GM23338 (cell line): ENCODE measurements around the gene SPATA31D4. TPM values are rescaled to one million over a fixed set of nuclear protein-coding genes. Genes with fewer than 3 reads are reported as not detected.

ENCODE experiments used
- ATAC-seq: fragments of 200-7000 bp; cut with Tn5 transposase; 3 replicates; pipeline ENCODE4 v1.9.1; 2020
- DNase-seq: peaks from one replicate; pipeline ENCODE4 v3.0.0-alpha.2; 2015; ENCODE audit warnings: low spot score
- H2AFZ ChIP-seq: fragments of 200-600 bp; sonication (generic); 2 replicates; pipeline ENCODE4 v1.8.0; 2016; ENCODE audit warnings: antibody characterized with exemption, mild to moderate bottlenecking, moderate library complexity
- H3F3A ChIP-seq: fragments of 200-600 bp; sonication (generic); replicated peaks from 2 replicates; pipeline ENCODE4 v1.8.0; 2017; ENCODE audit warnings: antibody characterized with exemption, mixed run types, low read depth
- H3K27ac ChIP-seq: fragments of 200-600 bp; sonication (generic); 2 replicates; pipeline ENCODE4 v1.6.1; 2016; ENCODE audit warnings: low read depth
- H3K27me3 ChIP-seq: fragments of 200-600 bp; sonication (generic); 2 replicates; pipeline ENCODE4 v1.8.0; 2016; ENCODE audit warnings: mild to moderate bottlenecking, mixed run types, moderate library complexity; ENCODE audit not compliant: insufficient read depth
- H3K36me3 ChIP-seq: fragments of 200-600 bp; sonication (generic); 2 replicates; pipeline ENCODE4 v1.8.0; 2016; ENCODE audit warnings: mild to moderate bottlenecking; ENCODE audit not compliant: insufficient read depth
- H3K4me1 ChIP-seq: fragments of 200-600 bp; sonication (generic); 2 replicates; pipeline ENCODE4 v1.8.0; 2016; ENCODE audit warnings: mild to moderate bottlenecking, moderate library complexity; ENCODE audit not compliant: insufficient read depth
- H3K4me2 ChIP-seq: fragments of 200-600 bp; sonication (generic); 2 replicates; pipeline ENCODE4 v1.7.1; 2017; ENCODE audit warnings: mixed run types
- H3K4me3 ChIP-seq: fragments of 200-600 bp; sonication (generic); 2 replicates; pipeline ENCODE4 v1.6.1; 2016; ENCODE audit warnings: mixed run types
- H3K79me2 ChIP-seq: fragments of 200-600 bp; sonication (generic); replicated peaks from 2 replicates; pipeline ENCODE4 v1.8.0; 2017; ENCODE audit warnings: mild to moderate bottlenecking; ENCODE audit not compliant: insufficient read depth
- H3K9me2 ChIP-seq: fragments of 200-600 bp; sonication (generic); 2 replicates; pipeline ENCODE4 v1.8.0; 2017; ENCODE audit not compliant: insufficient read depth
- H4K20me1 ChIP-seq: fragments of 200-600 bp; sonication (generic); replicated peaks from 2 replicates; pipeline ENCODE4 v1.8.0; 2017; ENCODE audit warnings: mild to moderate bottlenecking; ENCODE audit not compliant: insufficient read depth
- H3K27ac Mint-ChIP-seq: 2 replicates; pipeline ENCODE4 v1.8.0; 2020; ENCODE audit warnings: inconsistent platforms, mild to moderate bottlenecking, moderate library complexity, mixed read lengths
- H3K27me3 Mint-ChIP-seq: 3 replicates; pipeline ENCODE4 v1.8.0; 2022; ENCODE audit warnings: low read depth, mild to moderate bottlenecking, moderate library complexity, mixed read lengths, inconsistent platforms; ENCODE audit not compliant: insufficient read depth, poor library complexity
- H3K36me3 Mint-ChIP-seq: 3 replicates; pipeline ENCODE4 v1.8.0; 2021; ENCODE audit warnings: low read depth, mild to moderate bottlenecking, inconsistent platforms, moderate library complexity, mixed read lengths
- H3K4me1 Mint-ChIP-seq: 3 replicates; pipeline ENCODE4 v1.8.0; 2020; ENCODE audit warnings: mild to moderate bottlenecking, inconsistent platforms, mixed read lengths
- H3K4me3 Mint-ChIP-seq: 3 replicates; pipeline ENCODE4 v1.8.0; 2021; ENCODE audit warnings: moderate library complexity, mild to moderate bottlenecking, inconsistent platforms, mixed read lengths
- H3K9me3 Mint-ChIP-seq: 3 replicates; pipeline ENCODE4 v1.8.0; 2020; ENCODE audit warnings: moderate library complexity, mild to moderate bottlenecking, inconsistent platforms, mixed read lengths
- EZH2 ChIP-seq: fragments of 200-600 bp; sonication (generic); IDR thresholded peaks from one replicate; pipeline ENCODE4 v1.8.0; 2017; ENCODE audit warnings: antibody characterized with exemption, mild to moderate bottlenecking, low read depth; ENCODE audit not compliant: unreplicated experiment
- EZH2phosphoT487 ChIP-seq: fragments of 200-600 bp; sonication (generic); IDR thresholded peaks from one replicate; pipeline ENCODE4 v1.8.1; 2018; ENCODE audit warnings: antibody characterized with exemption; ENCODE audit not compliant: unreplicated experiment
- JUNB ChIP-seq: IDR thresholded peaks from one replicate; pipeline ENCODE4 v1.6.1; 2016; ENCODE audit warnings: antibody characterized with exemption; ENCODE audit not compliant: unreplicated experiment
- NANOG ChIP-seq: IDR thresholded peaks from 2 replicates; pipeline ENCODE4 v1.6.1; 2016; ENCODE audit warnings: antibody characterized with exemption, borderline replicate concordance
- POLR2AphosphoS5 ChIP-seq: IDR thresholded peaks from 2 replicates; pipeline ENCODE4 v1.6.1; 2016; ENCODE audit warnings: antibody characterized with exemption, low read depth
- ZNF114 ChIP-seq: fragments of 250-450 bp; sonication (Bioruptor Pico); IDR thresholded peaks from 2 replicates; pipeline ENCODE4 v1.5.0; 2020; ENCODE audit warnings: mild to moderate bottlenecking, moderate library complexity
- polyA plus RNA-seq: library from polyadenylated mRNA; unstranded; fragments of >200 nt; fragmentation: Nextera tagmentation; extraction: Ambion mirVana; gene quantifications from 2 replicates; pipeline ENCODE4 v1.2.1, GENCODE V29; 2016
- total RNA-seq: library from RNA; depleted of rRNA; stranded (reverse); fragments of >200 nt; shearing (Covaris generic); gene quantifications from 2 replicates; pipeline ENCODE4 v1.2.3, GENCODE V29; 2014
- TF ChIP-seq, protein P1 (sequence below), 2 experiments: fragments of 200-600 bp in 1 of 2; sonication (generic) in 1 of 2; conservative IDR thresholded peaks; 2 replicates each; pipeline versions ENCODE4 v1.5.1 to v1.6.1; 2016 to 2017; ENCODE audit warnings: antibody characterized with exemption in 2 of 2, low read depth in 2 of 2, mild to moderate bottlenecking in 2 of 2, moderate library complexity in 1 of 2
- TF ChIP-seq, protein P2 (sequence below): IDR thresholded peaks from 2 replicates; pipeline ENCODE4 v1.6.1; 2016; ENCODE audit warnings: antibody characterized with exemption
- TF ChIP-seq, protein P3 (sequence below): fragments of 250-450 bp; sonication (Bioruptor Pico); IDR thresholded peaks from 2 replicates; pipeline ENCODE4 v1.5.0; 2020; ENCODE audit warnings: mild to moderate bottlenecking, moderate library complexity

SPATA31D4 gene
- total and polyA plus RNA-seq, 2 experiments from 2014 or later, result not detected

DNA sequence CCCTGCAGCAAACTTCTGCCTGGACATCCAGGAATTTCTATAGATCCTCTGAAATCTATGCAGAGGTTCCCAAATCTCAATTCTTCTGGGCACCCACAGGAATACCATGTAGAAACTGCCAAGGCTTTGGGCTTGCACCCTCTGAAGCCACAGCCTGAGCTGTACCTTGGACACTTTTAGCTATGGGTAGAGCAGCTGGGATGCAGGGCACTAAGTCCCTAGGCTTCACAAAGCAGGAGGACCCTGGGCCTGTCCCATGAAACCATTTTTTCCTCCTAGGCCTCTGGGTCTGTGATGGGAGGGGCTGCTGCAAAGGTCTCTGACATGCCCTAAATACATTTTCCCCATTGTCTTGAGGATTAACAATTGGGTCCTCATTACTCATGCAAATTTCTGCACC lies 27.4 kb downstream of the SPATA31D4 start (continued):
- TF ChIP-seq, protein P1, sequence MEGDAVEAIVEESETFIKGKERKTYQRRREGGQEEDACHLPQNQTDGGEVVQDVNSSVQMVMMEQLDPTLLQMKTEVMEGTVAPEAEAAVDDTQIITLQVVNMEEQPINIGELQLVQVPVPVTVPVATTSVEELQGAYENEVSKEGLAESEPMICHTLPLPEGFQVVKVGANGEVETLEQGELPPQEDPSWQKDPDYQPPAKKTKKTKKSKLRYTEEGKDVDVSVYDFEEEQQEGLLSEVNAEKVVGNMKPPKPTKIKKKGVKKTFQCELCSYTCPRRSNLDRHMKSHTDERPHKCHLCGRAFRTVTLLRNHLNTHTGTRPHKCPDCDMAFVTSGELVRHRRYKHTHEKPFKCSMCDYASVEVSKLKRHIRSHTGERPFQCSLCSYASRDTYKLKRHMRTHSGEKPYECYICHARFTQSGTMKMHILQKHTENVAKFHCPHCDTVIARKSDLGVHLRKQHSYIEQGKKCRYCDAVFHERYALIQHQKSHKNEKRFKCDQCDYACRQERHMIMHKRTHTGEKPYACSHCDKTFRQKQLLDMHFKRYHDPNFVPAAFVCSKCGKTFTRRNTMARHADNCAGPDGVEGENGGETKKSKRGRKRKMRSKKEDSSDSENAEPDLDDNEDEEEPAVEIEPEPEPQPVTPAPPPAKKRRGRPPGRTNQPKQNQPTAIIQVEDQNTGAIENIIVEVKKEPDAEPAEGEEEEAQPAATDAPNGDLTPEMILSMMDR (conservative IDR thresholded peaks at IDR 0.05; ENCODE audit: low read depth in 2 of 2), result no peak
- TF ChIP-seq, protein P2, sequence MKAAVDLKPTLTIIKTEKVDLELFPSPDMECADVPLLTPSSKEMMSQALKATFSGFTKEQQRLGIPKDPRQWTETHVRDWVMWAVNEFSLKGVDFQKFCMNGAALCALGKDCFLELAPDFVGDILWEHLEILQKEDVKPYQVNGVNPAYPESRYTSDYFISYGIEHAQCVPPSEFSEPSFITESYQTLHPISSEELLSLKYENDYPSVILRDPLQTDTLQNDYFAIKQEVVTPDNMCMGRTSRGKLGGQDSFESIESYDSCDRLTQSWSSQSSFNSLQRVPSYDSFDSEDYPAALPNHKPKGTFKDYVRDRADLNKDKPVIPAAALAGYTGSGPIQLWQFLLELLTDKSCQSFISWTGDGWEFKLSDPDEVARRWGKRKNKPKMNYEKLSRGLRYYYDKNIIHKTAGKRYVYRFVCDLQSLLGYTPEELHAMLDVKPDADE, result no peak
- TF ChIP-seq NANOG (no peak), POLR2AphosphoS5 (no peak), EZH2 (no peak), JUNB (no peak), EZH2phosphoT487 (no peak), ZNF114 (CRISPR knock-in tag) (no peak)

DNA sequence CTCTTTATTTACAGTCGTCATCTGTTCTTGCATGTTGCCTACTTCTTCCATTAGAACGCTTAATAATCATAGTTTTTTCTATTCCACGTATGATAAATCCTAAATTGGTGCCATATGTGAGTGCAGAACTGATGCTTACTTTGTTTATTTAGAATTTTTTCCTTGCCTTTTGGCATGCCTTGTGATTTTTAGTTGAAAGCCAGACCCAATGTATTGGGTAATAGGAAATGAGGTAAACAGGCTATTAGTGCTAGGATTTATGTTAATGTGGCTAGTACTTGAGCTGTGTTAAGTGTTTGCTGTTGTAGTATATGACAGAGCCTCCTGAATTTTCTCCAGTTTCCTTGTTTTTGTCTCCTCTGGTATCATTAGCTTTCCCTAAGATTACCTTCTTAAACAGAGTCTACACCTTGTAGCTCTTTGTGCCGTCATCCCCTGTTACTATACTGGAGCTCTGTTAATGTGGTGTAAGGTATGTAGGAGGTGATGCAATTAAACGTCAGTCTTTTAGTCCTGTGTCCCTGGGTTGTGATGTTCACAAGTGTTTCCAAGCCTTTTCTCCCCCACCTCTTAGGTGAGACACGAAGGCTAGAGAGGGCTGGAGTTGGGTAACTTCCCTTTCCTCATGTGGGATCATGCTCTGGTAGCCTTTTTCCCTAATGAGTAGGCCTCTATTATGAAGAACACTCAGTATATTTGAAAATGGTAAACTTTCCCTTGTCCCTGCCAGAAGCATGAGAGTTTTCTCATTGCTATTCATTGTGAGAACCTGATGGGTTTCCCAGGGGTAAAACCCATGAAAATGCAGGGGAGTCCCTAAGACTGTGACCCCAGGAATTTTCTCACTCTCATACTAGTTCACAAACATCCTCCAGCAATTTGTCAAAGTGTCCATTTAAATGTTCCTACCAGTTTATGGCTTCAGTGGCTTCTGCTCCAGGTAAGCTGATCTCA lies 36.3 kb downstream of the SPATA31D4 start:
- peaks cover 11% of the 10 kb centered on the region; the same call in 1 of the 2 replicates for H3K9me2 ChIP-seq
- no peaks in the 10 kb centered on the region for H3K27me3 ChIP-seq
- no peaks in the 10 kb centered on the region for H3K4me1 ChIP-seq
- H3K27ac ChIP-seq, result no peak overlapping the region
- H3K4me1 Mint-ChIP-seq, result no peaks in the 10 kb centered on the region
- no peaks in the 10 kb centered on the region; the same call in 2 of the 3 replicates for H3K36me3 Mint-ChIP-seq
- H3K27ac Mint-ChIP-seq, result no peak overlapping the region
- no peak overlapping the region for H3K4me3 Mint-ChIP-seq
- H3K36me3 ChIP-seq, result no peaks in the 10 kb centered on the region
- H3K79me2 ChIP-seq, result no peaks in the 10 kb centered on the region
- TF ChIP-seq, protein P3, sequence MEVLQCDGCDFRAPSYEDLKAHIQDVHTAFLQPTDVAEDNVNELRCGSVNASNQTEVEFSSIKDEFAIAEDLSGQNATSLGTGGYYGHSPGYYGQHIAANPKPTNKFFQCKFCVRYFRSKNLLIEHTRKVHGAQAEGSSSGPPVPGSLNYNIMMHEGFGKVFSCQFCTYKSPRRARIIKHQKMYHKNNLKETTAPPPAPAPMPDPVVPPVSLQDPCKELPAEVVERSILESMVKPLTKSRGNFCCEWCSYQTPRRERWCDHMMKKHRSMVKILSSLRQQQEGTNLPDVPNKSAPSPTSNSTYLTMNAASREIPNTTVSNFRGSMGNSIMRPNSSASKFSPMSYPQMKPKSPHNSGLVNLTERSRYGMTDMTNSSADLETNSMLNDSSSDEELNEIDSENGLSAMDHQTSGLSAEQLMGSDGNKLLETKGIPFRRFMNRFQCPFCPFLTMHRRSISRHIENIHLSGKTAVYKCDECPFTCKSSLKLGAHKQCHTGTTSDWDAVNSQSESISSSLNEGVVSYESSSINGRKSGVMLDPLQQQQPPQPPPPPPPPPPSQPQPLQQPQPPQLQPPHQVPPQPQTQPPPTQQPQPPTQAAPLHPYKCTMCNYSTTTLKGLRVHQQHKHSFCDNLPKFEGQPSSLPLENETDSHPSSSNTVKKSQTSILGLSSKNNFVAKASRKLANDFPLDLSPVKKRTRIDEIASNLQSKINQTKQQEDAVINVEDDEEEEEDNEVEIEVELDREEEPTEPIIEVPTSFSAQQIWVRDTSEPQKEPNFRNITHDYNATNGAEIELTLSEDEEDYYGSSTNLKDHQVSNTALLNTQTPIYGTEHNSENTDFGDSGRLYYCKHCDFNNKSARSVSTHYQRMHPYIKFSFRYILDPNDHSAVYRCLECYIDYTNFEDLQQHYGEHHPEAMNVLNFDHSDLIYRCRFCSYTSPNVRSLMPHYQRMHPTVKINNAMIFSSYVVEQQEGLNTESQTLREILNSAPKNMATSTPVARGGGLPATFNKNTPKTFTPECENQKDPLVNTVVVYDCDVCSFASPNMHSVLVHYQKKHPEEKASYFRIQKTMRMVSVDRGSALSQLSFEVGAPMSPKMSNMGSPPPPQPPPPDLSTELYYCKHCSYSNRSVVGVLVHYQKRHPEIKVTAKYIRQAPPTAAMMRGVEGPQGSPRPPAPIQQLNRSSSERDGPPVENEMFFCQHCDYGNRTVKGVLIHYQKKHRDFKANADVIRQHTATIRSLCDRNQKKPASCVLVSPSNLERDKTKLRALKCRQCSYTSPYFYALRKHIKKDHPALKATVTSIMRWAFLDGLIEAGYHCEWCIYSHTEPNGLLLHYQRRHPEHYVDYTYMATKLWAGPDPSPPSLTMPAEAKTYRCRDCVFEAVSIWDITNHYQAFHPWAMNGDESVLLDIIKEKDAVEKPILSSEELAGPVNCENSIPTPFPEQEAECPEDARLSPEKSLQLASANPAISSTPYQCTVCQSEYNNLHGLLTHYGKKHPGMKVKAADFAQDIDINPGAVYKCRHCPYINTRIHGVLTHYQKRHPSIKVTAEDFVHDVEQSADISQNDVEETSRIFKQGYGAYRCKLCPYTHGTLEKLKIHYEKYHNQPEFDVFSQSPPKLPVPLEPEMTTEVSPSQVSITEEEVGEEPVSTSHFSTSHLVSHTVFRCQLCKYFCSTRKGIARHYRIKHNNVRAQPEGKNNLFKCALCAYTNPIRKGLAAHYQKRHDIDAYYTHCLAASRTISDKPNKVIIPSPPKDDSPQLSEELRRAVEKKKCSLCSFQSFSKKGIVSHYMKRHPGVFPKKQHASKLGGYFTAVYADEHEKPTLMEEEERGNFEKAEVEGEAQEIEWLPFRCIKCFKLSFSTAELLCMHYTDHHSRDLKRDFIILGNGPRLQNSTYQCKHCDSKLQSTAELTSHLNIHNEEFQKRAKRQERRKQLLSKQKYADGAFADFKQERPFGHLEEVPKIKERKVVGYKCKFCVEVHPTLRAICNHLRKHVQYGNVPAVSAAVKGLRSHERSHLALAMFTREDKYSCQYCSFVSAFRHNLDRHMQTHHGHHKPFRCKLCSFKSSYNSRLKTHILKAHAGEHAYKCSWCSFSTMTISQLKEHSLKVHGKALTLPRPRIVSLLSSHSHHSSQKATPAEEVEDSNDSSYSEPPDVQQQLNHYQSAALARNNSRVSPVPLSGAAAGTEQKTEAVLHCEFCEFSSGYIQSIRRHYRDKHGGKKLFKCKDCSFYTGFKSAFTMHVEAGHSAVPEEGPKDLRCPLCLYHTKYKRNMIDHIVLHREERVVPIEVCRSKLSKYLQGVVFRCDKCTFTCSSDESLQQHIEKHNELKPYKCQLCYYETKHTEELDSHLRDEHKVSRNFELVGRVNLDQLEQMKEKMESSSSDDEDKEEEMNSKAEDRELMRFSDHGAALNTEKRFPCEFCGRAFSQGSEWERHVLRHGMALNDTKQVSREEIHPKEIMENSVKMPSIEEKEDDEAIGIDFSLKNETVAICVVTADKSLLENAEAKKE (CRISPR knock-in tag), result no peak
- no peak overlapping the region for H3K4me2 ChIP-seq
- no peaks in the 10 kb centered on the region for H3K27me3 Mint-ChIP-seq
- no peak overlapping the region for H2AFZ ChIP-seq
- ATAC-seq (no peak), DNase-seq (no peak)
- H4K20me1 ChIP-seq, result no peaks in the 10 kb centered on the region
- no peaks in the 10 kb centered on the region for H3F3A ChIP-seq
- H3K4me3 ChIP-seq, result no peak overlapping the region
- H3K9me3 Mint-ChIP-seq, result no peaks in the 10 kb centered on the region; the same call in 1 of the 3 replicates
